HG02610 (cell line): Measurements from ENCODE around the gene SRMS.
"Not testable (repeated sequence)": the region's sequence is repeated elsewhere in the genome, so short reads cannot be mapped to it uniquely, and the experiment has no call there.

Source experiments
- ATAC-seq: cut with Tn5 transposase; IDR thresholded peaks from one replicate; pipeline ENCODE4 v1.9.1; 2021; ENCODE audit warnings: mild to moderate bottlenecking, moderate library complexity; ENCODE audit not compliant: unreplicated experiment

The SRMS gene

GRCh38 chr20:63525971-63526370 is 21.6 kb downstream of the SRMS start:
- no peak for ATAC-seq

- ATAC-seq, result no peak
Observed at GRCh38 chr20:63525185-63525584, 22.4 kb downstream of the SRMS start.

- no peak for ATAC-seq
Observed at GRCh38 chr20:63522981-63523611, 24.5 kb downstream of the SRMS start.

GRCh38 chr20:63522091-63522868 is 25.3 kb downstream of the SRMS start:
- no peak for ATAC-seq

- no peak for ATAC-seq
Observed at GRCh38 chr20:63521602-63522001, 25.9 kb downstream of the SRMS start.

- peak; percentile 48 for ATAC-seq
Observed at GRCh38 chr20:63520934-63521601, 26.5 kb downstream of the SRMS start.

- peak; percentile 70 for ATAC-seq
Observed at GRCh38 chr20:63520504-63520933, 27.0 kb downstream of the SRMS start, which contains the start of gene PPDPF. TSS of gene PPDPF (plus strand) at chr20:63520765. CDS start at chr20:63521309, 544 bp downstream.

GRCh38 chr20:63519668-63520503 is 27.7 kb downstream of the SRMS start:
- peak; percentile 31 for ATAC-seq

- no peak for ATAC-seq
Observed at GRCh38 chr20:63518946-63519667, 28.4 kb downstream of the SRMS start.

- ATAC-seq, result no peak
Observed at GRCh38 chr20:63518351-63518861, 29.1 kb downstream of the SRMS start.

- no peak for ATAC-seq
Observed at GRCh38 chr20:63517376-63518309, 29.9 kb downstream of the SRMS start.

- not testable (repeated sequence) for ATAC-seq
Observed at GRCh38 chr20:63514520-63514919, 33.0 kb downstream of the SRMS start.

- ATAC-seq, result no peak
Observed at GRCh38 chr20:63513207-63513606, 34.3 kb downstream of the SRMS start.

GRCh38 chr20:63509088-63509564 is 38.4 kb downstream of the SRMS start:
- ATAC-seq, result no peak

- ATAC-seq, result no peak
Observed at GRCh38 chr20:63508072-63508768, 39.3 kb downstream of the SRMS start.

- ATAC-seq, result no peak
Observed at GRCh38 chr20:63507083-63507743, 40.3 kb downstream of the SRMS start.

GRCh38 chr20:63505723-63506122 is 41.8 kb downstream of the SRMS start:
- ATAC-seq, result no peak

- no peak for ATAC-seq
Observed at GRCh38 chr20:63505281-63505680, 42.3 kb downstream of the SRMS start.
